GM18526 (cell line): ENCODE measurements around the gene HRH2.

Experiments used
- POLR2A ChIP-seq: IDR thresholded peaks from 3 replicates; pipeline ENCODE4 v1.6.1; 2011; ENCODE audit not compliant: insufficient read length; ENCODE audit errors: extremely low read depth

HRH2 gene

DNA sequence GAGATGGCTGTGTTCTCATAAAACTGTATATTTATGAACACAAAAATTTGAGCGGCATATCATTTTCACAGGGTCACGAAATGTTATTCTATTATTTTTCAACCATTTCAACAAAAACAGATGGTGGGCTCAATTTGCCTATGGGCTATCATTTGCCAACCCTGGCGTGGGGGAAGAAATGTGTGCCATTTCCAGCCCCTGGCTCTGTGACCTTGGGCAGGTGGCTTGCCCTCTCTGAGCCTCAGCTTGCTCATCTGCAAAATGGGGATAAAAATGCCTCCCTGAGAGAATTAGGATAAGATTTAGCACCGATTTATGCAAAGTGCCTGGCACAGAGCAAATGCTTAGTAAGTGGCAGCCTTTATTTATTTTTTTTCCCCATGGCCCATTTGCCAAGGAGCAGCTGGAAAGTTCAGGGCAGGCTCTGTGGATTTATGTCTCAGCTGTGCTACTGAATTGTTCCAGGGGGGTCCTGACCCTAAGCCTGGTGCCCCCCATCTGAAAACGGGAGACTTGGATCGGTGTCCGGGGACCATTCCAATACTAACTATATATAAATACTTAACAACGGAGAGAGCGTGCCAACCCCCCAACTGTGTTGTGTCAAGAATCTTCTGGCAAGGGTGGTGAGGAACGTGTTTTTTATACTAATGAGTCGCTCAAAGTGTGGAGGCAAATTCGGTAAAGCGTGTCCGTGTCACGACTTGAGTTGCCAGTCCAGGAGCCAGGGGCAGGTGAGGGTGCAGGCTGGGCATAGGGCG, 34.5 kb downstream of the HRH2 start:
- TF ChIP-seq POLR2A: no peak

DNA sequence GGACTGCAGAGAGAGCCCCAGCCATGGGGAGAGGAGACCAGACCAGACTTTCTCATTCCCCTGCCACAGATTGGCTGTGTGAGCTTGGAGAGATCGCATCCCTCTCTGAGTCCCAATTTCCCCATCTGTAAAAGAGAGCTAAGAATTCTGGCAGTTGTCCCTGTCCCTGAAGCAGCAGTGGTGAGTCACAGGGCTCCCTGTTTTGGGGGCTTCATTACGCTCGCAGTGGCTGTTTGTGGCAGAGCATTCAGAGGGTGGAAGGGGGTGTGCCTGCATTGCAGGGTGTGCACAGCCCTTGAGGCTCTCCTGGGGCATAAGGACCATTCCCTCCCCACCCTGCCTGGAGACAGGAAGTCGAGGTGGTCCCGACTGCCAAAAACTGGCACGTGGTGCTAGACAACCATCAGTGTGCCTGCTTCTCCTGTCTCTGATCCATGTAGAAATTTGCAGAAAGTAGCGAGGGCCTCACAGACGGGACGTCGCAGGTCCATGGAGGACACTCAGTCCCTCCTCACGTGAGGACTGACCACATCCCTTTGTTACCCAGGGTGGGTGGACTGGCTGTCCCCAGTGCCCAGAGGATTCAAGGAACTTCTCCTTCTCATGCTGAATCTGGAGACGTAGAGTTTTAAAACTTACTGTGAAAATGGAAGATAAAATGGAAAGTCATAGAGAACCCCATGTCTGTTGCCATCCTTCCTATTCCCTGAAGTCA, 35.3 kb downstream of the HRH2 start:
- no peak for TF ChIP-seq POLR2A

DNA sequence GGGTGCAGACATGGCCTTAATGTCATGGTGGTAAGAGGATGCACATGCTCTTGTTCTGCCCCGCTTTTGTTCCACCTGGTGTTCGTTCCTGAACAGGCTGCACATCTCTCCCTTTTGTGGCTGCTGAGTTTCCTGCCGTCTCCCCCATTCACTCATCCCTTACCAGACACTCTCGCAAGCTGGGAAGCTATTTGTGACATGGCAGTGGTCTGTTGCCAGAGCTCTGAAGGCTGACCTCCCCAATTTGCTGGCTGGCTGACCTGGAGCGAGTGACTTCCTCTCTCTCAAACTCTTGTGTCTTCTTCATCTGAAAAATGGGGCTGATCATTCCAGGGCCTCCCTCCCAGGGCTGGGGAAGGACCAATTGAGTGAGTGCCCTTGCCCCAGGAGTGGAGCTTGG, 35.9 kb downstream of the HRH2 start:
- no peak for TF ChIP-seq POLR2A

DNA sequence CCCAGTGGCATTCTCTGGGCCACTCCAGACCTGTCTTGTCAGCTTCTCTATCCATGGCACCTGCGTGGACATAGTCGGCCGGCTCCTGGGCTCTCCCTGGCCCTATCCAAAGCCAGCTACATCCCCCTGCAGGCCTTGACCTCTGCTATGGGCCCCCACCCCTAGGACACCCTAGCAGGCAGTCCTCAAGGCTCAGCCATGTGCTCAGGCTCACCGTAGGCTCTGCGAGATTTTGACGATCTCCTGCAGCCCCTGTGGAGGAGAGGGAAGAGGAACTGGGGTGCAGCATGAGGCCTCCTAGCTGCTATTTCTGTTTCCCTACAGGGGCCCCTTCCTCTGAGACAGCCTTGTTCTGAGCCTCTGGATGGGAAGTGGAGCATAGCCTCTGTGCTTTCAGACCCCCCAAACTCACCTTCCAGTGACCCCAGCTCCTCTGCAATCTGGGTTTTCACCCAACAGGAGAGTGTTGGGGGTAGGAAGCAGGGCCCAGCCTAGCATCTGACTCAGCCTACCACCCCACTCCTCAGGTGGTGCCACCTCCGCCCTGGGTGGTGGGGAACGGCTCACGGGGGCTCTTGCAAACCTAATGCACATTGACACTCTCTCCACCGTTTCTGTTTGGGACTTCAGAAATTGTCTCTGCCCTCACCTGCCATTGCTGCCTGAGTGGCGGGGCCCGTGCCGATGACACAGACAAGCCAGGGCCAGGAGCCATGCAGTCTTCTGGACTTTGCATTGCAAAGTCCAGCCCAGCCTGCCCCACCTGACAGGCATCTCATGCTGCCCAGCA, 36.7 kb downstream of the HRH2 start:
- no peak for TF ChIP-seq POLR2A

DNA sequence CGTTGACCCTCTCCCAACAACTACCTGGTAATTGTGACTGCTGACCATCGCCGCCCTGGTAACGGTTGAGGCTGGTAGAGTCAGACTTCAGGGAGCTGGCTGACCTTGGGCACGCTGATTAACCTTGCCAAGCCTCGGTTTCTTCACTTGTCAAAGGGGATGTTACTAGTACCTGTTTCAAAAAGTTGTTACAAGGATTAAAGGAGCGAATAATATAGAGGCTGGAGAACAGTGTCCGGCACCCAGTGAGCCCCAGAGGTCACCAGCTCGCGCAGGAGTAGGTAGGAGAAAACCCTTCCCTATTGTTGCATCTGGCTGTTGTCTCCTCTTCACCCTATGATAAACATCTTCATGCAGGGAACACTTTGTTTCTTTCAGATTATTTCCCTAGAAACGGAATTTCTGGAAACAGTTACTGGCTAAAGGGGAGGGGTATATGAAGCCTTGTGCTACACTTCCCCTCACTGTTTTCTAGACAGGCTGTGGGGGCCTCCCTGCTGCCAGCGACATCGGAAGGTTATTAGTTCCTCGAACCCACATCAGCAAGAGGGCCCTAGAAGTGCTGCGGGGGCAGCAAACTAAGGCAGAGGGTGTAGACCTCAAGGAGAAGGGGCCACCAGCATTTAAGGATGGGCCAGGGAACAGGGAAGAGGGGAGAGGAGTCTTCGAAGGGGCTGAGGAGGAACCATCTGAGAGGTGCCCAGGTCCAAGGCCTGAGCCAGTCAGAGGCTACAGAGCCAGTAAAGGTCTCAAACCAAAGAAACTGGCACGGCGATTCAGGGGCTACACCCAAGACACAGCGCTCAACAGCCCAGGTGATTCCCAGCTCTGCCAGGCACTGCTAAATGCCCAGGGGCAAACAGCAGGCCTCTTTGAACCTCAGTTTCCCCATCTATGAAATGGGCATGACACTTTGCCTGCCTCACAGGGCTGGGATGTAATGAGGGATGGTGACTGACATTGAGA, 37.6 kb downstream of the HRH2 start:
- TF ChIP-seq POLR2A: no peak

DNA sequence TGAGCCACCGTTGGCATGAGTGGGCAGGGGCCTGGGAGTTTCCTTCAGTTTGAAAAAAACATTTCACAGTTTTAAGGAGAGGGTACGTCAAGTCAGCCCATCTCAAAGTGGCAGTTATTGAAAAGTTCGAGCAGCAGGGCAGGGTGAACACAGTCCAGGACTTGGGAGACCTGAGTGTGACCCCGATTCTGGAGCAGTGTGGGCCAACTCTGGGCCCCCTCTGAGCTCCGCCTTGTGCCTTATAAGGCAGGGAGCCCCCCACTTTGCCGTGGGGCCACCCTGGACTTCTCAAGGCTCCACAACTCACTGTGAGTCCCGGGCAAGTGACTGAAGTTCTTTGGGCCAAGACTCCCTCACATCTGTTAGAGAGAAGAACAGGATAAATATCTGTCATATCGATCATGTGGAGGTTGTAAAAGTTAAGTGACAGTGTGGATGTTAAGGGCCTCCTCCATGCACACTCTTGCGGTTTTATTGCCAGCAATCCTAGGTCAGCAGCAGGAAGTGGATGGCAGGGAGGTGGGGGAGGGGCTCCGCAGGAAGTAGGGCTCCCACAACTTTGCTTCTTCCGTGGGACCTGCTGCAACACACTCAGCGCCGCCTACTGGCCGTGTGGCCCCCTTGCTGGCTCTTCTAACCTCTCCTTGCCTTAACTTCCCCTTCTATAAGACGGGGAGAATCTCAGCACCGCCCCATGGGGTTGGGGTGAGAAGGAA, 38.4 kb downstream of the HRH2 start:
- TF ChIP-seq POLR2A: no peak

DNA sequence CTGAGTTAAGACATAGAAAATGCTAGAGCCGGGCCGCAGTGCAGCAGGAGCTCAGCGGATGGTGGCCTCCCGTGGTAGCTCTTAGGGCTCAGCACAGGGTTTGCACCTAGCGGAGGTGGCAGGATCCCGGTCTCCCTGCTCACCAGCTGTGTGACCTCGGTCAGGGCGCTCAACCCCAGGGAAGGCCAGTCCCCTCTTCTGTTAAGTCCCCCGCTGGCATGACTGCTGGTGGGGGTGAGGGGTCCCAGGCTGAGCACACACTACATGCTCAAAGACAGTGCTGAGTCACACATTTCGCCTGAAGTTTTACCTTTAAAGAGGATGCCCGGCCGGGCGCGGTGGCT, 39.0 kb downstream of the HRH2 start:
- no peak for TF ChIP-seq POLR2A

DNA sequence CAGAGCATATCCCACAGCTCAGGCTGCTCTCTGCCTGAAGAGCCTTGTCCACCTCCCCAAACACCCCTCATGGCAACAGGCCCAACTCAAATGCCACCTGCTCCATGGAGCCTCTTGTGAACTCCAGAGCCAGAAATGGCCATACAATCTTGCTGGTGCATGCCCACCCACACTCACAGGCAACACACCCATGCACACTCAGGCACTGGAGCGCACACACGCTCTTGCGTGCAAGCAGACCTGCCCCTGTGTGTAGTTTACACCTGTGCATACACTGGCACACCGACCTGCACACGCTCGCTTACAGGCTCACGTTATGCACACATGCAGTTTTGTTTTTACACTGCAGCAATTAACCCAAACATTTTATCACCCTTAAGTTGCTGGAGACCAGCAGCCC, 40.0 kb downstream of the HRH2 start:
- TF ChIP-seq POLR2A: no peak

DNA sequence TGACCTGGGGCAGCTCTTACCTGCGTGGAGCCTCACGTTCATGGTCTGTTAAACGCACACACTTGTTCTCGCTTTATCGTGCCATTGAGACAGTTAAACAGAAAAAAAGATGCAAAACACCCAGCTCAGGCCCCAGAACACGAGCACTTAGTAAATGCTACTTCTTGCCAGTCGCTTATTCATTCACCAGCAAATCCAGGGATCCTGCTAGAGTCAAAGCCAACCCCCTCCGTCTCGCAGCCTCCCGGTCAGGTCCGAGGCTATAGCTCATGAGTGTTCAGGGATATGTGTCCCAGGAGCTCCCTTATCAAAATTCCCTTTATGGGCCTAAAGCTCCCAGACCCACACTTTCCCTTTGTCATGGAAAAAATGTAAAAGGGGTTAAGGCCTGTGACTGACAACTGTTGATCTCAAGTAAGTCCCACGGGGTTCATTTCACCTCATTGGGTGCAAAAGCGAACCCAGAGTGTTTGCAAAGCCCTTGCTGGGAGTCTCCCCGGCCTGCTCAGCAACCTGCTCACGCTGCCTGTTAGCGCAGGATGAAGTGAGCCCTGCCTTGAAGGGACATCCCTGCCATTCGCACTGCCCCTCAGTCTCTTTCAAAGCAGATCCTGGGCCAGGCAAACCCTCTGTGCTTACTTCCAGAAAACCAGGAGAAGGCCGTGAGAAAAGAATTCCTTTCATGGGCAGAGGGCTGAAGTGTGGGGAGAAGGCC, 40.7 kb downstream of the HRH2 start:
- no peak for TF ChIP-seq POLR2A

DNA sequence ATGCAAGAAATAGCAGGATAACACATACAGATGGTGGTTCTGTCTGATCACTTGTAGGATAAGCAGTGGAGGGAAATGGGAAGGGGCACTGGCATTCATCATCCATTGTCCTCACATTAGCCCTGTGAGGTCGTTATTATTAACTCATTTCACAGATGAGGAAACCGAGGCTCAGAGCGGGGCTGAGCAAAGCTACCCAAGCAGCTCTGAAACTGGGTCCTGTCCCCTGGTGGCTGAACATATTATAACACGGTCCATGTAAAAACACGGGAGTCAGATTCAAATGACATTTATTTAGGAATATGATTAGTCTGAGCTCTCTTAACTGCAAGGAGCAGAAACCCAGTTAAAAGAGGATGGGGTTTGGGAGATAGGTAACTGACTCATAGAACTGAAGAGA, 43.1 kb downstream of the HRH2 start:
- no peak for TF ChIP-seq POLR2A

DNA sequence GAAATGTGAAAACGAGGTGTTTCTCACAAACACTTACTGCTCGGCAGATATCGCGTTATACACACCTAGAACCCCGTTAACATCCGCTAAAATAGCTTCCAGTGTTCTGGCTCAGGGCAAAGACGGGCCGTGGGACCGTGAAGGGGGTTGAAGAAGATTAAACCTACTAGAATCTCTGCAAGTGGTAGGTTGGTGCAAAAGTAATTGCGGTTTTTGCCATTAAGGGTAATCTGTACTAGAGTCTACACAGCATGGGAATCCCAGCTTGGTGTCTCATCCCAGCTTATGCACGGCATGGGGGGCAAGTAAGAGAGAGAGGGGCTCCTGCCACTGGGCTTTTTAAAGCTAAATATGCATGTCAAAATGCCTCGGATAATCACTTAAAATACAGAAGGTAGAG, 43.9 kb downstream of the HRH2 start:
- no peak for TF ChIP-seq POLR2A

DNA sequence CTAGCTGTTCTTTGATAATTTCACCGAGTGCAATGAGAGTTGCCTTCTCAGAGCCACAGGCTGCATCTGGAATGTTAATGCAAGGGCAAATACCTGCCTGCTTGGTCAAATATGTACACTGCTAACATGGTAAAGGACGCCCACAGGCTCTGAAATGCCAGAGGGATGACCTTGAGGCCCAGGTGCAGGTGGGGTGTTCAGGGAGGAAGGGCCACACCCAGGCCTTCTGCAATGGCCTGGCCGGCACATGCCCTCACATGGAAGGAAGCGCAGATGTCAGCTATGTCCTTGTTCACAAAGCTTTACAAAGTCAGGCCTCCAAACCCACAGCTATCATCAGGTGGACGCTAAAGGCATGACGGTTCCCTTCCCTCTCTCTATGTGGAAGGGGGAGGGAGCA, 48.6 kb downstream of the HRH2 start:
- no peak for TF ChIP-seq POLR2A

DNA sequence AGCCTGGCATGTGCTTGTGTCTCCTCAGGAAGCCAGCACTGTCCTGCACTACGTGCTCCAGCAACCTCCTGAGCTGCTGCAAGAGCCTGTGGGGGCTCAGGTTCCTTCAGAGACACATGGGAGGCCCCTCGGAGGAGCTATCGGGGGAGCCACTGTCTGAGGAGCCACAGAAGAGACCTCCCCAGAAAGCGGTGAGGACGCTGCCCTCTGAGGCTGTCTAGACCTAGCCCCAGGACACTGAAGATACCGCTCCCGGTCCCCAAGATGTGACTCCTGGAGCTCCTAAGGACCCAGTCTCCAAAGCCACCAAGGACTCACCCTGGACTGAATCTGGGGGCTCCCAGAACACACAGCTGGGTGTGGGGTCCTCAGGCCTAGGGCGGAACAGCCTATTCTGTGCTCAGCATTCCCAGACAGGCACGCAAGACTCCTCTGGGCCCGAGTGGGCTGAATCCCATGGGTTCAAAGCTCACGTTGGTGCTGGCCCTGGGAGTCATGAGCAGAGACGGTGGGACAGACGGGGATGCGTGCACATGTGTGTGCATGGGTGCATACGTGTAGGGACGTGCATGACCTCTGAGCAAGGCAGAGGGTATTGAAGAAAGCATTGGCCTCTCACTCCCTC, 50.0 kb downstream of the HRH2 start:
- TF ChIP-seq POLR2A: no peak
